ENCODE results near the gene SLC9A3.

Gene SLC9A3

DNA sequence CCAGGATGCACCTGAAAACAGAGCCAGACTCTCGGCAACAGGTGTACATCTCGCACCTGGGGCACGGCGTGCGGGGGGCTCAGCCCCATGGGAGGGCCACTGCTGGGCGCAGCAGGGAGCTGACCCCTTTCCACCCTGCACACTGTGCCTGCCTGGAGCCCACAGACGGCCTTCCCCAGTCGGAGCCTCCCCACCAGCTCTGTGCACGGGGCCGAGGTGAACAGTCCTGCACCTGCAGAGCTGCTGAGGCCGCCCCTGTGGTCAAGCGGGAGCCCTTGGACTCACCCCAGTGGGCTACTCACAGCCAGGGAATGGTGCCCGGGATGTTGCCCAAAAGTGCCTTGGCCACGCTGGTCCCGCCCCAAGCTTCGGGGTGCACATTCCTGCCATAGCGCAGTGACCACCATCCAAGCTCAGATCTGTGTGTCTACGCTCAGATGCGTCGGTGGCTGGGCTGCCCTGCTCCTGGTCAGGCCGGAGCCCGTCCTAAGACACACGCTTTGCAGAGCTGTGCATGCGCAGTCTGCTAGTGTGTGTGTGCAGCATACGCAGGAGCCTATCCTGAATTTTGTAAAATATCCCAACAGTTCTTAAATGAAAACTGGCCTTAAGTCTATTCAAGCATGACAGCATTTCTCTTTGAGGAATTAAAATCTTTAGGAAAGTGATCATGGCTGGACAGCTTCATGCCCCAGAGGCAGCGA, 89.7 kb downstream of the SLC9A3 start:
- Histone ChIP-seq H3K4me1 (ENCODE audit: control insufficient read depth, insufficient read depth, low read length) (no peaks in the 10 kb centered on the region), H3K9ac (ENCODE audit: low read depth, low read length) (no peak overlapping the region), H3K9me3 (ENCODE audit: control insufficient read depth, insufficient read depth, low read length) (no peaks in the 10 kb centered on the region)

GRCh38 chr5:433836-434235, 90.4 kb downstream of the SLC9A3 start:
- no peak overlapping the region for H3K27ac ChIP-seq (ENCODE audit: low read depth, low read length)
- H3K27me3 ChIP-seq (ENCODE audit: control insufficient read depth, insufficient read depth, low read length) = no peaks in the 10 kb centered on the region
- H3K9me3 ChIP-seq (ENCODE audit: control insufficient read depth, insufficient read depth, low read length) = no peaks in the 10 kb centered on the region
- H3K4me3 ChIP-seq (ENCODE audit: low read depth, low read length) = no peak overlapping the region
- H3K9ac ChIP-seq (ENCODE audit: low read depth, low read length) = no peak overlapping the region
- no peaks in the 10 kb centered on the region for H3K36me3 ChIP-seq (ENCODE audit: control insufficient read depth, insufficient read depth, low read length)
- no peaks in the 10 kb centered on the region for H3K4me1 ChIP-seq (ENCODE audit: control insufficient read depth, insufficient read depth, low read length)

More for the DNA sequence above, 89.7 kb downstream of the SLC9A3 start:
- H3K27ac ChIP-seq (ENCODE audit: low read depth, low read length) = no peak overlapping the region
- no peaks in the 10 kb centered on the region for H3K27me3 ChIP-seq (ENCODE audit: control insufficient read depth, insufficient read depth, low read length)
- no peak overlapping the region for H3K4me3 ChIP-seq (ENCODE audit: low read depth, low read length)
- no peaks in the 10 kb centered on the region for H3K36me3 ChIP-seq (ENCODE audit: control insufficient read depth, insufficient read depth, low read length)

- Histone ChIP-seq H3K9me3 (ENCODE audit: control insufficient read depth, insufficient read depth, low read length) (no peaks in the 10 kb centered on the region), H3K27me3 (ENCODE audit: control insufficient read depth, insufficient read depth, low read length) (no peaks in the 10 kb centered on the region), H3K36me3 (ENCODE audit: control insufficient read depth, insufficient read depth, low read length) (no peaks in the 10 kb centered on the region), H3K9ac (ENCODE audit: low read depth, low read length) (no peak overlapping the region), H3K27ac (ENCODE audit: low read depth, low read length) (no peak overlapping the region), H3K4me1 (ENCODE audit: control insufficient read depth, insufficient read depth, low read length) (no peaks in the 10 kb centered on the region), H3K4me3 (ENCODE audit: low read depth, low read length) (no peak overlapping the region)
These were observed 91.1 kb downstream of the SLC9A3 start for GRCh38 chr5:432928-433791.

GRCh38 chr5:432201-432927, 91.9 kb downstream of the SLC9A3 start:
- Histone ChIP-seq H3K4me3 (ENCODE audit: low read depth, low read length) (no peak overlapping the region), H3K36me3 (ENCODE audit: control insufficient read depth, insufficient read depth, low read length) (no peaks in the 10 kb centered on the region), H3K27me3 (ENCODE audit: control insufficient read depth, insufficient read depth, low read length) (no peaks in the 10 kb centered on the region), H3K9me3 (ENCODE audit: control insufficient read depth, insufficient read depth, low read length) (no peaks in the 10 kb centered on the region), H3K27ac (ENCODE audit: low read depth, low read length) (no peak overlapping the region), H3K4me1 (ENCODE audit: control insufficient read depth, insufficient read depth, low read length) (no peaks in the 10 kb centered on the region), H3K9ac (ENCODE audit: low read depth, low read length) (no peak overlapping the region)

DNA sequence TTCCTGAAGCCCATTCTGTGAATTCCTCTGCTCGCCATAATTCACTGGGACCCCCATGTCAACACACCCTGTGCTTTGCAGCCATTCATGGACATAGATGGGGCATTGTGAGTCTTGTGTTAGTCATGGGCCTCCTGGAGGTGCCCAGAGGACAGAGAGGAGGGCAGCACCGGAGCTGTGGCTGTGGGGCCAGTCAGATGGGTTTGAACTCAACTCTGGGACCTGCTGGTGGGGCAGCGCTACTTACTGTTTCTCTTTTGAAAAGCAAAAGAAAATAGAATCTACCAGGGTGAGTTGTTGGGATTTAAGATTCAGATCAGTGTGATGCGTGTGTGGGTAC, 92.6 kb downstream of the SLC9A3 start:
- Histone ChIP-seq H3K4me3 (ENCODE audit: low read depth, low read length) (no peak overlapping the region), H3K9me3 (ENCODE audit: control insufficient read depth, insufficient read depth, low read length) (no peaks in the 10 kb centered on the region), H3K9ac (ENCODE audit: low read depth, low read length) (no peak overlapping the region), H3K4me1 (ENCODE audit: control insufficient read depth, insufficient read depth, low read length) (no peaks in the 10 kb centered on the region), H3K36me3 (ENCODE audit: control insufficient read depth, insufficient read depth, low read length) (no peaks in the 10 kb centered on the region), H3K27me3 (ENCODE audit: control insufficient read depth, insufficient read depth, low read length) (no peaks in the 10 kb centered on the region), H3K27ac (ENCODE audit: low read depth, low read length) (no peak overlapping the region)

- no peak overlapping the region for H3K27ac ChIP-seq (ENCODE audit: low read depth, low read length)
- no peaks in the 10 kb centered on the region for H3K27me3 ChIP-seq (ENCODE audit: control insufficient read depth, insufficient read depth, low read length)
- no peaks in the 10 kb centered on the region for H3K36me3 ChIP-seq (ENCODE audit: control insufficient read depth, insufficient read depth, low read length)
- no peak overlapping the region for H3K9ac ChIP-seq (ENCODE audit: low read depth, low read length)
- H3K9me3 ChIP-seq (ENCODE audit: control insufficient read depth, insufficient read depth, low read length) = no peaks in the 10 kb centered on the region
- H3K4me1 ChIP-seq (ENCODE audit: control insufficient read depth, insufficient read depth, low read length) = no peaks in the 10 kb centered on the region
- no peak overlapping the region for H3K4me3 ChIP-seq (ENCODE audit: low read depth, low read length)
These were observed 93.1 kb downstream of the SLC9A3 start for GRCh38 chr5:431001-431710.

- no peaks in the 10 kb centered on the region for H3K4me1 ChIP-seq (ENCODE audit: control insufficient read depth, insufficient read depth, low read length)
- H3K4me3 ChIP-seq (ENCODE audit: low read depth, low read length) = no peak overlapping the region
- no peaks in the 10 kb centered on the region for H3K36me3 ChIP-seq (ENCODE audit: control insufficient read depth, insufficient read depth, low read length)
- H3K27ac ChIP-seq (ENCODE audit: low read depth, low read length) = no peak overlapping the region
- no peak overlapping the region for H3K9ac ChIP-seq (ENCODE audit: low read depth, low read length)
- no peaks in the 10 kb centered on the region for H3K27me3 ChIP-seq (ENCODE audit: control insufficient read depth, insufficient read depth, low read length)
- no peaks in the 10 kb centered on the region for H3K9me3 ChIP-seq (ENCODE audit: control insufficient read depth, insufficient read depth, low read length)
These were observed 93.9 kb downstream of the SLC9A3 start for GRCh38 chr5:430214-430925.

- H3K9ac ChIP-seq (ENCODE audit: low read depth, low read length) = no peak overlapping the region
- no peaks in the 10 kb centered on the region for H3K27me3 ChIP-seq (ENCODE audit: control insufficient read depth, insufficient read depth, low read length)
- H3K36me3 ChIP-seq (ENCODE audit: control insufficient read depth, insufficient read depth, low read length) = no peaks in the 10 kb centered on the region
- no peaks in the 10 kb centered on the region for H3K9me3 ChIP-seq (ENCODE audit: control insufficient read depth, insufficient read depth, low read length)
- H3K4me1 ChIP-seq (ENCODE audit: control insufficient read depth, insufficient read depth, low read length) = no peaks in the 10 kb centered on the region
- no peak overlapping the region for H3K27ac ChIP-seq (ENCODE audit: low read depth, low read length)
- H3K4me3 ChIP-seq (ENCODE audit: low read depth, low read length) = no peak overlapping the region
These were observed 94.6 kb downstream of the SLC9A3 start for GRCh38 chr5:429453-430188.

DNA sequence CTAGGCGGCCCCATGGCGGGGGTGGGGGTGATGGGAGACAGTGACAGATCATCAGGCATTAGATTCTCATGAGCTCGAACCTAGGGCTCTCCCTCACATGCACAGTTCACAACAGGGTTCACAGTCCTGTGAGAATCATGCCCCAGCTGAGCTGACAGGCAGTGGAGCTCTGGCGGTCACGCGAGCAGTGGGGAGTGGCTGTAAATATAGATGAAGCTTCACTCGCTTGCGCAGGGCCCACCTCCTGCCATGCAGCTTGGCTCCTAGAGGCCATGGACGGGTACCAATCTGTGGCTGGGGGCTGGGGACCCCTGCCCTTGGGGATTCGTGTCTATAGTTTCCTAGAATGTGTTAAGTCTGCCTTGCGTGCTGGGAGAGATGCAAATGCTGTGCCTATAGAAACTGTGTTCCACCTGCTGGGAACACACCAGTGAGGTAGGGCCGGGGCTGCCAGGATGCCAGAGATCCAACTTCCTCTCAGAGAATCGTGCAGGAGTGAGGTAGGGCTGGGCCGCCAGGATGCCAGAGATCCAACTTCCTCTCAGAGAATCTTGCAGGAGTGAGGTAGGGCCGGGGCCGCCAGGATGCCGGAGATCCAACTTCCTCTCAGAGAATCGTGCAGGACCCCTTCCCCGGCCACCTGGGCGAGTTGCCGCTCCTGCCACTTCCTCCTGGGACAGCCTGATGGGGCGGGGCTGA, 95.3 kb downstream of the SLC9A3 start:
- no peak overlapping the region for H3K4me3 ChIP-seq (ENCODE audit: low read depth, low read length)
- H3K4me1 ChIP-seq (ENCODE audit: control insufficient read depth, insufficient read depth, low read length) = no peaks in the 10 kb centered on the region
- H3K27me3 ChIP-seq (ENCODE audit: control insufficient read depth, insufficient read depth, low read length) = no peaks in the 10 kb centered on the region
- H3K27ac ChIP-seq (ENCODE audit: low read depth, low read length) = no peak overlapping the region
- H3K9me3 ChIP-seq (ENCODE audit: control insufficient read depth, insufficient read depth, low read length) = no peaks in the 10 kb centered on the region
- no peaks in the 10 kb centered on the region for H3K36me3 ChIP-seq (ENCODE audit: control insufficient read depth, insufficient read depth, low read length)
- H3K9ac ChIP-seq (ENCODE audit: low read depth, low read length) = no peak overlapping the region
